T1000 (cell line): Measurements from ENCODE around the gene XAGE5.
"Not testable (repeated sequence)": the region's sequence is repeated elsewhere in the genome, so short reads cannot be mapped to it uniquely, and the experiment has no call there.

Experiments used
- DNase-seq: peaks from one replicate; lab custom pipeline; 2025; ENCODE audit warnings: mixed read lengths; lab: John Stamatoyannopoulos, UW

The XAGE5 gene

GRCh38 chrX:52811065-52811625 lies at the start of gene XAGE5:
XAGE5 (plus strand) TSS chrX:52811287; CDS start chrX:52812567, 1,280 bp downstream.
- no peak for DNase-seq

GRCh38 chrX:52765983-52766382 lies 45.1 kb upstream of the XAGE5 start:
- DNase-seq, result not testable (repeated sequence)

- DNase-seq, result not testable (repeated sequence)
These were observed 37.6 kb upstream of the XAGE5 start for GRCh38 chrX:52773504-52773903.

- not testable (repeated sequence) for DNase-seq
These were observed 13.8 kb upstream of the XAGE5 start, which contains the start of gene SPANXN5 for GRCh38 chrX:52797327-52797726. SPANXN5 (minus strand) TSS chrX:52797427; CDS start chrX:52797348, 79 bp downstream.

GRCh38 chrX:52804876-52805275 lies 6.2 kb upstream of the XAGE5 start:
- not testable (repeated sequence) for DNase-seq

- no peak for DNase-seq
These were observed 8.7 kb downstream of the XAGE5 start for GRCh38 chrX:52819788-52820187.

GRCh38 chrX:52821079-52821760 lies 10.1 kb downstream of the XAGE5 start:
- no peak for DNase-seq

- DNase-seq, result no peak
These were observed 13.5 kb downstream of the XAGE5 start for GRCh38 chrX:52824608-52825007.

GRCh38 chrX:52830551-52830950 lies 19.5 kb downstream of the XAGE5 start:
- DNase-seq, result no peak

GRCh38 chrX:52839137-52839536 lies 28.1 kb downstream of the XAGE5 start:
- no peak for DNase-seq

- not testable (repeated sequence) for DNase-seq
These were observed 32.5 kb downstream of the XAGE5 start for GRCh38 chrX:52843619-52844018.

GRCh38 chrX:52852110-52852860 lies 41.2 kb downstream of the XAGE5 start:
- DNase-seq, result no peak

- DNase-seq, result not testable (repeated sequence)
These were observed 46.0 kb downstream of the XAGE5 start for GRCh38 chrX:52856991-52857525.

- no peak for DNase-seq
These were observed 54.4 kb downstream of the XAGE5 start for GRCh38 chrX:52865343-52865998.
